HEK293 (cell line): ENCODE results near the gene C9orf43.

Experiments
- SETDB1 ChIP-seq: IDR thresholded peaks from one replicate; pipeline ENCODE4 v1.6.1; 2017; ENCODE audit warnings: mild to moderate bottlenecking, low read length, moderate library complexity, mixed read lengths; ENCODE audit not compliant: insufficient read length
- ZBTB1 ChIP-seq: fragments of 450-650 bp; formaldehyde crosslinking; IDR thresholded peaks from 2 replicates; pipeline ENCODE4 v1.5.1; 2016; ENCODE audit warnings: missing biosample characterization, missing genetic modification characterization
- ZBTB7A ChIP-seq: fragments of 450-650 bp; formaldehyde crosslinking; IDR thresholded peaks from 2 replicates; pipeline ENCODE4 v1.5.1; 2016; ENCODE audit warnings: low read depth, missing biosample characterization, missing genetic modification characterization
- ZNF175 ChIP-seq: fragments of 450-650 bp; formaldehyde crosslinking; IDR thresholded peaks from 2 replicates; pipeline ENCODE4 v1.5.1; 2016; ENCODE audit warnings: missing biosample characterization, missing genetic modification characterization
- ZNF239 ChIP-seq: fragments of 450-650 bp; formaldehyde crosslinking; IDR thresholded peaks from 2 replicates; pipeline ENCODE4 v1.5.1; 2016; ENCODE audit warnings: missing biosample characterization, missing genetic modification characterization
- ZNF302 ChIP-seq: fragments of 450-650 bp; formaldehyde crosslinking; IDR thresholded peaks from 2 replicates; pipeline ENCODE4 v1.5.1; 2016; ENCODE audit warnings: missing biosample characterization, missing genetic modification characterization, low read depth
- ZNF335 ChIP-seq: fragments of 450-650 bp; formaldehyde crosslinking; conservative IDR thresholded peaks from 2 replicates; pipeline ENCODE4 v1.5.1; 2016; ENCODE audit warnings: missing biosample characterization, missing genetic modification characterization
- TF ChIP-seq, protein P1 (sequence below): fragments of 450-650 bp; formaldehyde crosslinking; IDR thresholded peaks from 2 replicates; pipeline ENCODE4 v1.5.1; 2016; ENCODE audit warnings: missing biosample characterization, missing genetic modification characterization
- TF ChIP-seq, protein P2 (sequence below): fragments of 450-650 bp; IDR thresholded peaks from 2 replicates; pipeline ENCODE4 v1.5.1; 2018; ENCODE audit warnings: missing biosample characterization, missing genetic modification characterization

DNA sequence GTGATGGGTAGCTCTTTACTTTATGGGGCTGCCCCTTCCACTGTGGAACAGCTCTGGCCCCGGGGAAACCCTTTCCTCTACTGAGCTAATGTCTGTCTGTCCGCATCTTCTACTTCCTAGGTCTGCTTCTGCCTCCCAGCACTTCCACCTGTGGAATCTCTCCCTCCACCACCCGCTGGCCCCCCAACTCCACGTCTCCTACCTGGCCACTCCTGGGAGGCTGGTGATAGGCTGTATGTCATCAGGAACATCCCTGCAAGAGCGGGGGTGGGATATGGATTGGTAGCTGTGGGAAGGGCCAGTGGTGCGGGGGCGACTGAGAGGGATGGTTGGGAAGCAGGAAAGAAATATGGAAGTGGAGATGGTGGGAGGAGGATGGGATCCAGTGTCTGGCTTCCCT is 18.6 kb upstream of the C9orf43 start:
- TF ChIP-seq, protein P1, sequence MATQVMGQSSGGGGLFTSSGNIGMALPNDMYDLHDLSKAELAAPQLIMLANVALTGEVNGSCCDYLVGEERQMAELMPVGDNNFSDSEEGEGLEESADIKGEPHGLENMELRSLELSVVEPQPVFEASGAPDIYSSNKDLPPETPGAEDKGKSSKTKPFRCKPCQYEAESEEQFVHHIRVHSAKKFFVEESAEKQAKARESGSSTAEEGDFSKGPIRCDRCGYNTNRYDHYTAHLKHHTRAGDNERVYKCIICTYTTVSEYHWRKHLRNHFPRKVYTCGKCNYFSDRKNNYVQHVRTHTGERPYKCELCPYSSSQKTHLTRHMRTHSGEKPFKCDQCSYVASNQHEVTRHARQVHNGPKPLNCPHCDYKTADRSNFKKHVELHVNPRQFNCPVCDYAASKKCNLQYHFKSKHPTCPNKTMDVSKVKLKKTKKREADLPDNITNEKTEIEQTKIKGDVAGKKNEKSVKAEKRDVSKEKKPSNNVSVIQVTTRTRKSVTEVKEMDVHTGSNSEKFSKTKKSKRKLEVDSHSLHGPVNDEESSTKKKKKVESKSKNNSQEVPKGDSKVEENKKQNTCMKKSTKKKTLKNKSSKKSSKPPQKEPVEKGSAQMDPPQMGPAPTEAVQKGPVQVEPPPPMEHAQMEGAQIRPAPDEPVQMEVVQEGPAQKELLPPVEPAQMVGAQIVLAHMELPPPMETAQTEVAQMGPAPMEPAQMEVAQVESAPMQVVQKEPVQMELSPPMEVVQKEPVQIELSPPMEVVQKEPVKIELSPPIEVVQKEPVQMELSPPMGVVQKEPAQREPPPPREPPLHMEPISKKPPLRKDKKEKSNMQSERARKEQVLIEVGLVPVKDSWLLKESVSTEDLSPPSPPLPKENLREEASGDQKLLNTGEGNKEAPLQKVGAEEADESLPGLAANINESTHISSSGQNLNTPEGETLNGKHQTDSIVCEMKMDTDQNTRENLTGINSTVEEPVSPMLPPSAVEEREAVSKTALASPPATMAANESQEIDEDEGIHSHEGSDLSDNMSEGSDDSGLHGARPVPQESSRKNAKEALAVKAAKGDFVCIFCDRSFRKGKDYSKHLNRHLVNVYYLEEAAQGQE (tag by site-specific recombination) = no peak
- no peak for TF ChIP-seq ZNF175 (tag by site-specific recombination)
- TF ChIP-seq ZNF239 (tag by site-specific recombination) = no peak
- no peak for TF ChIP-seq ZBTB1 (tag by site-specific recombination)
- no peak for TF ChIP-seq ZNF335
- TF ChIP-seq ZBTB7A (tag by site-specific recombination) = no peak
- TF ChIP-seq, protein P2, sequence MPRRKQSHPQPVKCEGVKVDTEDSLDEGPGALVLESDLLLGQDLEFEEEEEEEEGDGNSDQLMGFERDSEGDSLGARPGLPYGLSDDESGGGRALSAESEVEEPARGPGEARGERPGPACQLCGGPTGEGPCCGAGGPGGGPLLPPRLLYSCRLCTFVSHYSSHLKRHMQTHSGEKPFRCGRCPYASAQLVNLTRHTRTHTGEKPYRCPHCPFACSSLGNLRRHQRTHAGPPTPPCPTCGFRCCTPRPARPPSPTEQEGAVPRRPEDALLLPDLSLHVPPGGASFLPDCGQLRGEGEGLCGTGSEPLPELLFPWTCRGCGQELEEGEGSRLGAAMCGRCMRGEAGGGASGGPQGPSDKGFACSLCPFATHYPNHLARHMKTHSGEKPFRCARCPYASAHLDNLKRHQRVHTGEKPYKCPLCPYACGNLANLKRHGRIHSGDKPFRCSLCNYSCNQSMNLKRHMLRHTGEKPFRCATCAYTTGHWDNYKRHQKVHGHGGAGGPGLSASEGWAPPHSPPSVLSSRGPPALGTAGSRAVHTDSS (tag by site-specific recombination) = no peak
- no peak for TF ChIP-seq ZNF302 (tag by site-specific recombination)
- no peak for TF ChIP-seq SETDB1
